Lower lobe of right lung (tissue), 2 donors: Measurements from ENCODE around the gene SMAD7. TPM values are rescaled to one million over a fixed set of nuclear protein-coding genes. Genes with fewer than 3 reads are reported as not detected.

ENCODE experiments used
- ATAC-seq, 2 donors: fragments of 200-7000 bp; cut with Tn5 transposase; one replicate each; pipeline ENCODE4 v1.9.1; 2020 to 2022; ENCODE audit warnings: mild to moderate bottlenecking in 2 of 2, moderate library complexity in 2 of 2
- DNase-seq: peaks from one replicate; pipeline ENCODE4 v3.0.0-alpha.2; 2020
- H3K27ac ChIP-seq: fragments of 200-600 bp; one replicate; pipeline ENCODE4 v1.8.0; 2022
- H3K27me3 ChIP-seq: fragments of 200-600 bp; one replicate; pipeline ENCODE4 v1.8.0; 2022; ENCODE audit warnings: low read depth
- H3K36me3 ChIP-seq: fragments of 200-600 bp; one replicate; pipeline ENCODE4 v1.8.0; 2022; ENCODE audit warnings: mild to moderate bottlenecking
- H3K4me1 ChIP-seq: fragments of 200-600 bp; one replicate; pipeline ENCODE4 v1.8.0; 2022
- H3K4me3 ChIP-seq: fragments of 200-600 bp; one replicate; pipeline ENCODE4 v1.8.0; 2022; ENCODE audit warnings: mild to moderate bottlenecking
- H3K9me3 ChIP-seq: fragments of 200-600 bp; one replicate; pipeline ENCODE4 v1.8.0; 2022
- CTCF ChIP-seq: fragments of 200-600 bp; IDR thresholded peaks from one replicate; pipeline ENCODE4 v1.8.0; 2022; ENCODE audit warnings: antibody characterized with exemption, mild to moderate bottlenecking
- intact Hi-C: fragments of 100-400 bp; cut with DNase I; formaldehyde crosslinking; loops from one replicate; pipeline ENCODE4 v1.11.0; 2022
- long read RNA-seq: library from polyadenylated mRNA; unstranded; transcript quantifications from one replicate; pipeline ENCODE4 v2.0.0, GENCODE V29; 2021
- total RNA-seq: library from RNA; stranded (reverse); fragmentation: NEBNext Ultra II Directional; extraction: Animal tissue kit (Norgen Biotek cat#: 25700); gene quantifications from one replicate; pipeline ENCODE4 v1.2.1, GENCODE V29; 2021
- donor health status: DM: no; HTN: yes; CAD: no; lungs with severe emphysema.

Gene SMAD7
- 63.4 TPM for total RNA-seq
- long read RNA-seq, full-length matches to known transcripts = 90 of 128 reads
- long read RNA-seq, partial matches to known transcripts = 5 of 128 reads
- long read RNA-seq, other reads (novel, unspliced or antisense) = 33 of 128 reads

GRCh38 chr18:48950536-48951447 lies at the start of gene SMAD7:
SMAD7 (minus strand) TSS chr18:48950965; CDS start chr18:48950424, 541 bp downstream.
- TF ChIP-seq CTCF = no peak
- peaks cover 16% of the 10 kb centered on the region for H3K36me3 ChIP-seq
- intact Hi-C loops = no loop called here
- ATAC-seq = no peak
- no peaks in the 10 kb centered on the region for H3K27me3 ChIP-seq
- peak within 1 kb of the TSS; percentile 90 for H3K4me3 ChIP-seq
- H3K4me1 ChIP-seq = peaks cover 43% of the 10 kb centered on the region
- peak; percentile 66 for DNase-seq
- no peaks in the 10 kb centered on the region for H3K9me3 ChIP-seq
- peak within 1 kb of the TSS; percentile 94 for H3K27ac ChIP-seq

- Histone ChIP-seq H3K27me3 (no peaks in the 10 kb centered on the region), H3K9me3 (no peaks in the 10 kb centered on the region), H3K27ac (no peak overlapping the region), H3K4me3 (no peak overlapping the region), H3K4me1 (peaks cover 25% of the 10 kb centered on the region), H3K36me3 (no peaks in the 10 kb centered on the region)
- DNase-seq = no peak
- intact Hi-C loops = no loop called here
- no peak for ATAC-seq
- TF ChIP-seq CTCF = no peak
Measured at GRCh38 chr18:48999569-48999968, 48.8 kb upstream of the SMAD7 start.

- Histone ChIP-seq H3K27ac (peak overlapping the region; percentile 64), H3K27me3 (no peaks in the 10 kb centered on the region), H3K4me3 (no peak overlapping the region), H3K36me3 (no peaks in the 10 kb centered on the region), H3K9me3 (no peaks in the 10 kb centered on the region), H3K4me1 (peaks cover 39% of the 10 kb centered on the region)
- DNase-seq (peak; percentile 87), ATAC-seq (peak; percentile 85 to 86)
- intact Hi-C loops = no loop called here
- TF ChIP-seq CTCF = no peak
Measured at GRCh38 chr18:48997985-48998831, 47.4 kb upstream of the SMAD7 start.

GRCh38 chr18:48997681-48997984 lies 46.9 kb upstream of the SMAD7 start:
- peaks cover 44% of the 10 kb centered on the region for H3K4me1 ChIP-seq
- H3K27me3 ChIP-seq = no peaks in the 10 kb centered on the region
- no peaks in the 10 kb centered on the region for H3K9me3 ChIP-seq
- DNase-seq (no peak), ATAC-seq (peak in 1 of 2 donors; percentile 55)
- H3K4me3 ChIP-seq = no peak overlapping the region
- no peak for TF ChIP-seq CTCF
- peak overlapping the region; percentile 64 for H3K27ac ChIP-seq
- intact Hi-C loops = no loop called here
- H3K36me3 ChIP-seq = no peaks in the 10 kb centered on the region

- no peak overlapping the region for H3K4me3 ChIP-seq
- DNase-seq (peak; percentile 39), ATAC-seq (peak; percentile 34 to 64)
- H3K27me3 ChIP-seq = no peaks in the 10 kb centered on the region
- no peaks in the 10 kb centered on the region for H3K36me3 ChIP-seq
- TF ChIP-seq CTCF = no peak
- H3K27ac ChIP-seq = peak overlapping the region; percentile 64
- H3K4me1 ChIP-seq = peaks cover 49% of the 10 kb centered on the region
- no peaks in the 10 kb centered on the region for H3K9me3 ChIP-seq
- intact Hi-C loops = no loop called here
Measured at GRCh38 chr18:48996901-48997463, 46.2 kb upstream of the SMAD7 start.
